ENCODE data around the gene SLF2.

The SLF2 gene

GRCh38 chr10:100982916-100983830 lies 70.4 kb downstream of the SLF2 start:
- no peak for TF ChIP-seq PPARA (CRISPR knock-in tag; IDR thresholded peaks at IDR 0.05; ENCODE audit: borderline replicate concordance)
- no peak for TF ChIP-seq POU6F1 (CRISPR knock-in tag; IDR thresholded peaks at IDR 0.05; ENCODE audit: borderline replicate concordance, low read depth)
- TF ChIP-seq RARB (CRISPR knock-in tag; IDR thresholded peaks at IDR 0.05) = no peak
- ATAC-seq = no peak

GRCh38 chr10:100983868-100984671 lies 71.3 kb downstream of the SLF2 start:
- ATAC-seq = no peak
- TF ChIP-seq ISL1 (CRISPR knock-in tag; IDR thresholded peaks at IDR 0.05) (no peak), CREB5 (CRISPR knock-in tag; IDR thresholded peaks at IDR 0.05; ENCODE audit: low read depth) (no peak), ZNF70 (CRISPR knock-in tag; IDR thresholded peaks at IDR 0.05) (no peak), ZFP30 (CRISPR knock-in tag; IDR thresholded peaks at IDR 0.05) (no peak), PATZ1 (CRISPR knock-in tag; IDR thresholded peaks at IDR 0.05; ENCODE audit: borderline replicate concordance) (no peak), ZC3H10 (CRISPR knock-in tag; IDR thresholded peaks at IDR 0.05) (no peak)

- TF ChIP-seq OSR1 (CRISPR knock-in tag; IDR thresholded peaks at IDR 0.05) (no peak), TSHZ2 (CRISPR knock-in tag; IDR thresholded peaks at IDR 0.05) (no peak), ARNTL (CRISPR knock-in tag; IDR thresholded peaks at IDR 0.05; ENCODE audit: borderline replicate concordance, low read depth) (no peak)
- no peak for ATAC-seq
Measured at GRCh38 chr10:100984672-100985177, 72.0 kb downstream of the SLF2 start.

- ATAC-seq = no peak
- TF ChIP-seq CREB5 (CRISPR knock-in tag; IDR thresholded peaks at IDR 0.05; ENCODE audit: low read depth) (no peak), CSDC2 (CRISPR knock-in tag; IDR thresholded peaks at IDR 0.05) (no peak), TSHZ2 (CRISPR knock-in tag; IDR thresholded peaks at IDR 0.05) (no peak), POU6F1 (CRISPR knock-in tag; IDR thresholded peaks at IDR 0.05; ENCODE audit: borderline replicate concordance, low read depth) (no peak), ZC3H10 (CRISPR knock-in tag; IDR thresholded peaks at IDR 0.05) (no peak), PPARA (CRISPR knock-in tag; IDR thresholded peaks at IDR 0.05; ENCODE audit: borderline replicate concordance) (no peak), OSR1 (CRISPR knock-in tag; IDR thresholded peaks at IDR 0.05) (no peak)
Measured at GRCh38 chr10:100985336-100985735, 72.6 kb downstream of the SLF2 start.
